CD8-positive, alpha-beta memory T cell (primary cell): Measurements from ENCODE around the gene MS4A18. TPM values are rescaled to one million over a fixed set of nuclear protein-coding genes. Genes with fewer than 3 reads are reported as not detected.
A peak's percentile ranks its signal among the peaks of the same experiment; 100 is the strongest.

Experiments
- CTCF ChIA-PET: fragments of 350-600 bp; sonication (Branson Sonifier 250); formaldehyde crosslinking; loops from one replicate; lab custom pipeline; 2021; ENCODE audit warnings: antibody characterized with exemption; lab: Charles Lee
- POLR2A ChIA-PET: fragments of 350-600 bp; sonication (Branson Sonifier 250); formaldehyde crosslinking; loops from one replicate; lab custom pipeline; 2021; ENCODE audit warnings: antibody characterized with exemption; lab: Charles Lee
- DNase-seq, 5 donors: peaks; one replicate each; pipeline versions ENCODE4 v3.0.0 to v3.0.0-alpha.2; 2020 to 2022; ENCODE audit warnings: mixed read lengths in 1 of 5
- H3K27ac ChIP-seq: one replicate; pipeline ENCODE4 v1.7.0; 2013; ENCODE audit warnings: low read depth, mild to moderate bottlenecking, low read length, moderate library complexity
- H3K27me3 ChIP-seq: 2 replicates; pipeline ENCODE4 v1.7.0; 2013; ENCODE audit warnings: low read length, mild to moderate bottlenecking; ENCODE audit not compliant: insufficient read depth, poor library complexity, severe bottlenecking
- H3K36me3 ChIP-seq: 2 replicates; pipeline ENCODE4 v1.7.0; 2013; ENCODE audit warnings: mild to moderate bottlenecking, low read length, moderate library complexity; ENCODE audit not compliant: insufficient read depth
- H3K4me1 ChIP-seq: 2 replicates; pipeline ENCODE4 v1.7.0; 2013; ENCODE audit warnings: mild to moderate bottlenecking, low read length, moderate library complexity; ENCODE audit not compliant: insufficient read depth
- H3K4me3 ChIP-seq: 2 replicates; pipeline ENCODE4 v1.7.0; 2013; ENCODE audit warnings: mild to moderate bottlenecking, low read length
- H3K9me3 ChIP-seq: 2 replicates; pipeline ENCODE4 v1.7.0; 2013; ENCODE audit warnings: mild to moderate bottlenecking, low read length
- H3K27ac Mint-ChIP-seq, 8 donors: one replicate each; pipeline ENCODE4 v1.8.0; 2020 to 2021; ENCODE audit warnings: mixed read lengths in 8 of 8, mild to moderate bottlenecking in 6 of 8, inconsistent platforms in 3 of 8, moderate library complexity in 3 of 8
- H3K27me3 Mint-ChIP-seq, 2 donors: one replicate each; pipeline ENCODE4 v1.8.0; 2020 to 2021; ENCODE audit warnings: mixed read lengths in 2 of 2, mild to moderate bottlenecking in 1 of 2, moderate library complexity in 1 of 2
- H3K36me3 Mint-ChIP-seq, 3 donors: one replicate each; pipeline ENCODE4 v1.8.0; 2020 to 2021; ENCODE audit warnings: mixed read lengths in 3 of 3, inconsistent platforms in 1 of 3, mild to moderate bottlenecking in 1 of 3
- H3K4me1 Mint-ChIP-seq, 3 donors: one replicate each; pipeline ENCODE4 v1.8.0; 2020 to 2021; ENCODE audit warnings: mixed read lengths in 3 of 3, inconsistent platforms in 1 of 3, mild to moderate bottlenecking in 1 of 3
- H3K4me3 Mint-ChIP-seq, 7 donors: one replicate each; pipeline ENCODE4 v1.8.0; 2020 to 2021; ENCODE audit warnings: mixed read lengths in 7 of 7, mild to moderate bottlenecking in 6 of 7, moderate library complexity in 4 of 7, inconsistent platforms in 2 of 7
- H3K9me3 Mint-ChIP-seq, 5 donors: one replicate each; pipeline ENCODE4 v1.8.0; 2020 to 2022; ENCODE audit warnings: mixed read lengths in 5 of 5, mild to moderate bottlenecking in 3 of 5, moderate library complexity in 2 of 5, inconsistent platforms in 1 of 5
- polyA plus RNA-seq: library from polyadenylated mRNA; unstranded; fragments of 300-500 nt; fragmentation: Illumina TruSeq; gene quantifications from one replicate; pipeline ENCODE4 v1.2.3, GENCODE V29; 2021
- total RNA-seq, 2 experiments: library from RNA; stranded (reverse); gene quantifications; one replicate each; pipeline ENCODE4 v1.2.3, GENCODE V29; 2021

MS4A18 gene
- total and polyA plus RNA-seq, 3 experiments from 2014 or later = not detected

GRCh38 chr11:60740573-60740972, 16.1 kb downstream of the MS4A18 start:
- DNase-seq = no peak
- ChIA-PET POLR2A (no interaction called here), CTCF (no interaction called here)
- H3K9me3 Mint-ChIP-seq = peaks cover 0 to 4% (median 0%) of the 10 kb centered on the region in 5 donors
- H3K27ac Mint-ChIP-seq = no peak overlapping the region
- no peaks in the 10 kb centered on the region for H3K4me1 Mint-ChIP-seq
- no peaks in the 10 kb centered on the region for H3K9me3 ChIP-seq
- H3K4me3 ChIP-seq = no peak overlapping the region
- no peak overlapping the region for H3K4me3 Mint-ChIP-seq
- H3K27me3 ChIP-seq = no peaks in the 10 kb centered on the region
- no peaks in the 10 kb centered on the region for H3K4me1 ChIP-seq
- H3K27ac ChIP-seq = no peak overlapping the region
- no peaks in the 10 kb centered on the region for H3K36me3 Mint-ChIP-seq
- peaks cover 20 to 53% of the 10 kb centered on the region in 2 donors for H3K27me3 Mint-ChIP-seq
- H3K36me3 ChIP-seq = no peaks in the 10 kb centered on the region

GRCh38 chr11:60741421-60741820, 16.9 kb downstream of the MS4A18 start:
- Mint-ChIP-seq H3K9me3 (peaks cover 0 to 4% (median 0%) of the 10 kb centered on the region in 5 donors), H3K27me3 (peaks cover 18 to 49% of the 10 kb centered on the region in 2 donors), H3K4me1 (no peaks in the 10 kb centered on the region), H3K27ac (no peak overlapping the region), H3K36me3 (no peaks in the 10 kb centered on the region), H3K4me3 (no peak overlapping the region)
- H3K4me1 ChIP-seq = no peaks in the 10 kb centered on the region
- no peak overlapping the region for H3K4me3 ChIP-seq
- H3K27ac ChIP-seq = no peak overlapping the region
- no peak for DNase-seq
- ChIA-PET POLR2A (no interaction called here), CTCF (no interaction called here)
- no peaks in the 10 kb centered on the region for H3K36me3 ChIP-seq
- no peaks in the 10 kb centered on the region for H3K27me3 ChIP-seq
- no peaks in the 10 kb centered on the region for H3K9me3 ChIP-seq

- no peaks in the 10 kb centered on the region for H3K27me3 ChIP-seq
- Mint-ChIP-seq H3K9me3 (peaks cover 0 to 4% (median 0%) of the 10 kb centered on the region in 5 donors), H3K27ac (no peak overlapping the region), H3K4me1 (no peaks in the 10 kb centered on the region), H3K27me3 (peaks cover 17 to 33% of the 10 kb centered on the region in 2 donors), H3K36me3 (peaks cover 0 to 3% (median 0%) of the 10 kb centered on the region in 3 donors), H3K4me3 (no peak overlapping the region)
- POLR2A ChIA-PET = no interaction called here
- H3K4me3 ChIP-seq = no peak overlapping the region
- H3K9me3 ChIP-seq = no peaks in the 10 kb centered on the region
- H3K27ac ChIP-seq = no peak overlapping the region
- H3K4me1 ChIP-seq = no peaks in the 10 kb centered on the region
- CTCF ChIA-PET = no interaction called here
- H3K36me3 ChIP-seq = no peaks in the 10 kb centered on the region
- DNase-seq = no peak
These were observed 18.5 kb downstream of the MS4A18 start for GRCh38 chr11:60743058-60743457.

GRCh38 chr11:60744114-60744513, 19.6 kb downstream of the MS4A18 start:
- CTCF ChIA-PET = no interaction called here
- H3K27me3 Mint-ChIP-seq = peaks cover 15 to 23% of the 10 kb centered on the region in 2 donors
- no peaks in the 10 kb centered on the region for H3K4me1 Mint-ChIP-seq

GRCh38 chr11:60747359-60747873, 22.9 kb downstream of the MS4A18 start:
- ChIA-PET POLR2A (no interaction called here), CTCF (no interaction called here)
- Mint-ChIP-seq H3K27me3 (peaks cover 26 to 38% of the 10 kb centered on the region in 2 donors), H3K9me3 (peaks cover 0 to 4% (median 0%) of the 10 kb centered on the region in 5 donors), H3K4me3 (no peak overlapping the region), H3K27ac (no peak overlapping the region), H3K4me1 (no peaks in the 10 kb centered on the region), H3K36me3 (peaks cover 0 to 3% (median 0%) of the 10 kb centered on the region in 3 donors)
- Histone ChIP-seq H3K9me3 (no peaks in the 10 kb centered on the region), H3K4me3 (no peak overlapping the region), H3K27ac (no peak overlapping the region), H3K4me1 (no peaks in the 10 kb centered on the region), H3K36me3 (no peaks in the 10 kb centered on the region), H3K27me3 (no peaks in the 10 kb centered on the region)
- no peak for DNase-seq

More at GRCh38 chr11:60744114-60744513, 19.6 kb downstream of the MS4A18 start:
- Mint-ChIP-seq H3K9me3 (peaks cover 0 to 4% (median 0%) of the 10 kb centered on the region in 5 donors), H3K27ac (no peak overlapping the region), H3K36me3 (peaks cover 0 to 3% (median 0%) of the 10 kb centered on the region in 3 donors), H3K4me3 (no peak overlapping the region)
- Histone ChIP-seq H3K27me3 (no peaks in the 10 kb centered on the region), H3K27ac (no peak overlapping the region), H3K4me3 (no peak overlapping the region), H3K9me3 (no peaks in the 10 kb centered on the region), H3K4me1 (no peaks in the 10 kb centered on the region), H3K36me3 (no peaks in the 10 kb centered on the region)
- POLR2A ChIA-PET = no interaction called here
- no peak for DNase-seq

GRCh38 chr11:60748225-60748624, 23.7 kb downstream of the MS4A18 start:
- CTCF ChIA-PET = no interaction called here

GRCh38 chr11:60748821-60749220, 24.3 kb downstream of the MS4A18 start:
- H3K9me3 Mint-ChIP-seq = peaks cover 0 to 4% (median 0%) of the 10 kb centered on the region in 5 donors
- POLR2A ChIA-PET = no interaction called here
- no peak overlapping the region for H3K4me3 ChIP-seq
- H3K27me3 ChIP-seq = no peaks in the 10 kb centered on the region
- no peaks in the 10 kb centered on the region for H3K4me1 Mint-ChIP-seq
- H3K36me3 ChIP-seq = no peaks in the 10 kb centered on the region
- peaks cover 0 to 3% (median 0%) of the 10 kb centered on the region in 3 donors for H3K36me3 Mint-ChIP-seq
- H3K4me1 ChIP-seq = no peaks in the 10 kb centered on the region
- CTCF ChIA-PET = no interaction called here
- H3K27ac ChIP-seq = no peak overlapping the region
- peak overlapping the region in 1 of 8 donors; percentile 75 for H3K27ac Mint-ChIP-seq
- peaks cover 29 to 44% of the 10 kb centered on the region in 2 donors for H3K27me3 Mint-ChIP-seq
- no peak for DNase-seq
- H3K4me3 Mint-ChIP-seq = no peak overlapping the region
- no peaks in the 10 kb centered on the region for H3K9me3 ChIP-seq

More at GRCh38 chr11:60748225-60748624, 23.7 kb downstream of the MS4A18 start:
- Mint-ChIP-seq H3K4me1 (no peaks in the 10 kb centered on the region), H3K27me3 (peaks cover 30 to 45% of the 10 kb centered on the region in 2 donors), H3K27ac (no peak overlapping the region), H3K36me3 (peaks cover 0 to 3% (median 0%) of the 10 kb centered on the region in 3 donors), H3K4me3 (no peak overlapping the region), H3K9me3 (peaks cover 0 to 4% (median 0%) of the 10 kb centered on the region in 5 donors)
- no peak for DNase-seq
- Histone ChIP-seq H3K27ac (no peak overlapping the region), H3K4me1 (no peaks in the 10 kb centered on the region), H3K36me3 (no peaks in the 10 kb centered on the region), H3K4me3 (no peak overlapping the region), H3K9me3 (no peaks in the 10 kb centered on the region), H3K27me3 (no peaks in the 10 kb centered on the region)
- POLR2A ChIA-PET = no interaction called here

GRCh38 chr11:60750911-60751310, 26.4 kb downstream of the MS4A18 start:
- H3K4me3 Mint-ChIP-seq = no peak overlapping the region
- CTCF ChIA-PET = no interaction called here
- no peak overlapping the region for H3K27ac Mint-ChIP-seq

More at GRCh38 chr11:60750911-60751310, 26.4 kb downstream of the MS4A18 start:
- Histone ChIP-seq H3K27ac (no peak overlapping the region), H3K4me3 (no peak overlapping the region), H3K36me3 (no peaks in the 10 kb centered on the region), H3K4me1 (no peaks in the 10 kb centered on the region), H3K9me3 (no peaks in the 10 kb centered on the region), H3K27me3 (no peaks in the 10 kb centered on the region)
- no peaks in the 10 kb centered on the region for H3K4me1 Mint-ChIP-seq
- POLR2A ChIA-PET = no interaction called here
- no peak for DNase-seq
- peaks cover 0 to 3% (median 0%) of the 10 kb centered on the region in 3 donors for H3K36me3 Mint-ChIP-seq
- no peaks in the 10 kb centered on the region for H3K9me3 Mint-ChIP-seq
- peaks cover 25 to 40% of the 10 kb centered on the region in 2 donors for H3K27me3 Mint-ChIP-seq
